HEK293 (cell line): Measurements from ENCODE around the gene KIFBP.

Source experiments
- GLIS1 ChIP-seq: fragments of 450-650 bp; formaldehyde crosslinking; IDR thresholded peaks from 2 replicates; pipeline ENCODE4 v1.5.1; 2016; ENCODE audit warnings: missing biosample characterization, missing genetic modification characterization
- KLF8 ChIP-seq: fragments of 450-650 bp; formaldehyde crosslinking; IDR thresholded peaks from 2 replicates; pipeline ENCODE4 v1.5.1; 2016; ENCODE audit warnings: missing biosample characterization, missing genetic modification characterization
- MYNN ChIP-seq: fragments of 450-650 bp; formaldehyde crosslinking; IDR thresholded peaks from 2 replicates; pipeline ENCODE4 v1.5.1; 2016; ENCODE audit warnings: missing biosample characterization, missing genetic modification characterization, borderline replicate concordance
- PRDM1 ChIP-seq: fragments of 450-650 bp; formaldehyde crosslinking; IDR thresholded peaks from 2 replicates; pipeline ENCODE4; 2016; ENCODE audit warnings: missing biosample characterization, missing genetic modification characterization
- REPIN1 ChIP-seq: fragments of 450-650 bp; formaldehyde crosslinking; IDR thresholded peaks from 2 replicates; pipeline ENCODE4 v1.5.1; 2017; ENCODE audit warnings: missing biosample characterization, missing genetic modification characterization, low read depth
- SP2 ChIP-seq: fragments of 450-650 bp; formaldehyde crosslinking; IDR thresholded peaks from 2 replicates; pipeline ENCODE4 v1.5.1; 2016; ENCODE audit warnings: missing biosample characterization, missing genetic modification characterization
- WT1 ChIP-seq: fragments of 450-650 bp; formaldehyde crosslinking; IDR thresholded peaks from 2 replicates; pipeline ENCODE4 v1.5.1; 2016; ENCODE audit warnings: missing biosample characterization, missing genetic modification characterization
- ZBTB44 ChIP-seq: fragments of 450-650 bp; IDR thresholded peaks from 2 replicates; pipeline ENCODE4 v1.5.1; 2018; ENCODE audit warnings: missing biosample characterization, mild to moderate bottlenecking, missing genetic modification characterization
- ZBTB8A ChIP-seq: fragments of 450-650 bp; formaldehyde crosslinking; IDR thresholded peaks from 2 replicates; pipeline ENCODE4 v1.5.1; 2016; ENCODE audit warnings: missing biosample characterization, missing genetic modification characterization
- ZIC2 ChIP-seq: fragments of 450-650 bp; formaldehyde crosslinking; IDR thresholded peaks from 2 replicates; pipeline ENCODE4 v1.5.1; 2016; ENCODE audit warnings: missing biosample characterization, missing genetic modification characterization
- ZNF138 ChIP-seq: fragments of 450-650 bp; formaldehyde crosslinking; IDR thresholded peaks from 2 replicates; pipeline ENCODE4 v1.5.1; 2016; ENCODE audit warnings: missing biosample characterization, missing genetic modification characterization, borderline replicate concordance
- ZNF214 ChIP-seq: fragments of 450-650 bp; formaldehyde crosslinking; IDR thresholded peaks from 2 replicates; pipeline ENCODE4 v1.5.1; 2017; ENCODE audit warnings: missing biosample characterization, mild to moderate bottlenecking, missing genetic modification characterization, borderline replicate concordance
- ZNF23 ChIP-seq: fragments of 450-650 bp; formaldehyde crosslinking; IDR thresholded peaks from 2 replicates; pipeline ENCODE4 v1.5.1; 2016; ENCODE audit warnings: missing biosample characterization, missing genetic modification characterization, borderline replicate concordance
- ZNF266 ChIP-seq: fragments of 450-650 bp; formaldehyde crosslinking; IDR thresholded peaks from 2 replicates; pipeline ENCODE4 v1.5.1; 2016; ENCODE audit warnings: missing biosample characterization, missing genetic modification characterization, low read depth
- ZNF350 ChIP-seq: fragments of 450-650 bp; formaldehyde crosslinking; IDR thresholded peaks from 2 replicates; pipeline ENCODE4 v1.5.0; 2017; ENCODE audit warnings: missing biosample characterization, mild to moderate bottlenecking, missing genetic modification characterization
- ZNF488 ChIP-seq: fragments of 450-650 bp; formaldehyde crosslinking; IDR thresholded peaks from 2 replicates; pipeline ENCODE4 v1.5.1; 2016; ENCODE audit warnings: missing biosample characterization, missing genetic modification characterization
- ZNF510 ChIP-seq: fragments of 450-650 bp; formaldehyde crosslinking; IDR thresholded peaks from 2 replicates; pipeline ENCODE4 v1.5.1; 2018; ENCODE audit warnings: mild to moderate bottlenecking, missing genetic modification characterization, missing biosample characterization; ENCODE audit not compliant: insufficient replicate concordance
- ZNF513 ChIP-seq: fragments of 450-650 bp; IDR thresholded peaks from 2 replicates; pipeline ENCODE4 v1.5.1; 2018; ENCODE audit warnings: missing biosample characterization, missing genetic modification characterization
- ZNF521 ChIP-seq: fragments of 450-650 bp; formaldehyde crosslinking; IDR thresholded peaks from 2 replicates; pipeline ENCODE4 v1.5.1; 2017; ENCODE audit warnings: missing biosample characterization, mild to moderate bottlenecking, missing genetic modification characterization
- ZNF654 ChIP-seq: fragments of 450-650 bp; formaldehyde crosslinking; IDR thresholded peaks from 2 replicates; pipeline ENCODE4 v1.5.1; 2016; ENCODE audit warnings: low read depth, missing biosample characterization, missing genetic modification characterization
- ZNF677 ChIP-seq: fragments of 450-650 bp; IDR thresholded peaks from 2 replicates; pipeline ENCODE4 v1.5.0; 2018; ENCODE audit warnings: missing biosample characterization, mild to moderate bottlenecking, missing genetic modification characterization, moderate library complexity
- ZNF747 ChIP-seq: fragments of 450-650 bp; formaldehyde crosslinking; IDR thresholded peaks from 2 replicates; pipeline ENCODE4 v1.5.1; 2016; ENCODE audit warnings: missing biosample characterization, missing genetic modification characterization
- ZNF785 ChIP-seq: fragments of 450-650 bp; formaldehyde crosslinking; IDR thresholded peaks from 2 replicates; pipeline ENCODE4 v1.5.1; 2016; ENCODE audit warnings: missing biosample characterization, missing genetic modification characterization
- ZNF792 ChIP-seq: fragments of 450-650 bp; formaldehyde crosslinking; IDR thresholded peaks from 2 replicates; pipeline ENCODE4 v1.5.1; 2016; ENCODE audit warnings: missing biosample characterization, missing genetic modification characterization
- ZNF837 ChIP-seq: fragments of 450-650 bp; formaldehyde crosslinking; IDR thresholded peaks from 2 replicates; pipeline ENCODE4 v1.5.1; 2016; ENCODE audit warnings: missing biosample characterization, missing genetic modification characterization
- ZSCAN30 ChIP-seq: fragments of 450-650 bp; IDR thresholded peaks from 2 replicates; pipeline ENCODE4 v1.5.1; 2018; ENCODE audit warnings: missing biosample characterization, mild to moderate bottlenecking, missing genetic modification characterization, moderate library complexity
- TF ChIP-seq, protein P1 (sequence below): fragments of 450-650 bp; formaldehyde crosslinking; IDR thresholded peaks from 2 replicates; pipeline ENCODE4 v1.5.1; 2016; ENCODE audit warnings: missing biosample characterization, missing genetic modification characterization, low read depth
- TF ChIP-seq, protein P2 (sequence below): fragments of 450-650 bp; formaldehyde crosslinking; IDR thresholded peaks from 2 replicates; pipeline ENCODE4 v1.5.1; 2016; ENCODE audit warnings: missing biosample characterization, missing genetic modification characterization
- TF ChIP-seq, protein P3 (sequence below): fragments of 450-650 bp; formaldehyde crosslinking; IDR thresholded peaks from 2 replicates; pipeline ENCODE4 v1.5.1; 2016; ENCODE audit warnings: missing biosample characterization, missing genetic modification characterization

Gene KIFBP

DNA sequence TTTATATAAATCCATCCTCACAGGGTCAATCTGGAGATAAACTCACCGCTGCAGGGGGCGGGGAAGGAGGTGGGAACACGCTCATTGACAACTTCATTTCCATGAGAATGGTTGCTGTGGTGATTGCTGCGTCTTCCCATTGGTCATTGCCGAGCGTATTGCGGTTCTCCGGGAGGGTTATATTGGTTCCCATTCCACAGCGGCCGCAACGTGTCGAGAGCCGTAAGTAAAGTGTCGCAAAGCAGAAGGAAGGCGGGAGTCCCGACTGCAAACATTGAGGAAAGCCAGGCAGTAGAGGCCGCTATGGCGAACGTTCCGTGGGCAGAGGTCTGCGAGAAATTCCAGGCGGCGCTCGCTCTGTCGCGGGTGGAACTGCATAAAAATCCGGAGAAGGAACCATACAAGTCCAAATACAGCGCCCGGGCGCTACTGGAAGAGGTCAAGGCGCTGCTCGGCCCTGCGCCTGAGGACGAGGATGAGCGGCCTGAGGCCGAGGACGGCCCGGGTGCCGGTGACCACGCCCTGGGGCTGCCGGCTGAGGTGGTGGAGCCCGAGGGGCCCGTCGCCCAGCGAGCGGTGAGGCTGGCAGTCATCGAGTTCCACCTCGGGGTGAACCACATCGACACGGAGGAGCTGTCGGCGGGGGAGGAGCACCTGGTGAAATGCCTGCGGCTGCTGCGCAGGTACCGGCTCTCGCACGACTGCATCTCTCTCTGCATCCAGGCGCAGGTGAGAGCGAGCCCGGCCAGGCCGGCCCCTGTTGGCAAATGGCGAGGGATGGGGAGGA, at the start of gene KIFBP (continued):
- TF ChIP-seq ZNF521 (no peak), ZNF513 (tag by site-specific recombination) (no peak), ZBTB8A (tag by site-specific recombination) (peak; percentile 50; the same call in 1 of the 2 replicates), MYNN (0 out of 2 replicates have a peak, but pooled peaks have one; percentile 9), ZNF654 (tag by site-specific recombination) (no peak), ZNF214 (tag by site-specific recombination) (no peak), ZNF837 (tag by site-specific recombination) (no peak), ZNF785 (tag by site-specific recombination) (no peak), ZIC2 (peak; percentile 8; the same call in 1 of the 2 replicates), GLIS1 (tag by site-specific recombination) (peak; percentile 80), ZNF23 (tag by site-specific recombination) (no peak), ZNF266 (no peak), ZNF677 (no peak), PRDM1 (tag by site-specific recombination) (no peak), ZBTB44 (tag by site-specific recombination) (0 out of 2 replicates have a peak, but pooled peaks have one; percentile 12), ZNF792 (tag by site-specific recombination) (peak; percentile 77; the same call in 1 of the 2 replicates), ZNF350 (no peak), REPIN1 (no peak; the same call in 1 of the 2 replicates), ZSCAN30 (peak; percentile 78), ZNF747 (tag by site-specific recombination) (no peak), SP2 (tag by site-specific recombination) (peak; percentile 90), WT1 (tag by site-specific recombination) (peak; percentile 33; the same call in 1 of the 2 replicates), KLF8 (tag by site-specific recombination) (peak; percentile 85), ZNF488 (tag by site-specific recombination) (no peak), ZNF138 (tag by site-specific recombination) (no peak), ZNF510 (tag by site-specific recombination) (no peak)
- TF ChIP-seq, protein P1, sequence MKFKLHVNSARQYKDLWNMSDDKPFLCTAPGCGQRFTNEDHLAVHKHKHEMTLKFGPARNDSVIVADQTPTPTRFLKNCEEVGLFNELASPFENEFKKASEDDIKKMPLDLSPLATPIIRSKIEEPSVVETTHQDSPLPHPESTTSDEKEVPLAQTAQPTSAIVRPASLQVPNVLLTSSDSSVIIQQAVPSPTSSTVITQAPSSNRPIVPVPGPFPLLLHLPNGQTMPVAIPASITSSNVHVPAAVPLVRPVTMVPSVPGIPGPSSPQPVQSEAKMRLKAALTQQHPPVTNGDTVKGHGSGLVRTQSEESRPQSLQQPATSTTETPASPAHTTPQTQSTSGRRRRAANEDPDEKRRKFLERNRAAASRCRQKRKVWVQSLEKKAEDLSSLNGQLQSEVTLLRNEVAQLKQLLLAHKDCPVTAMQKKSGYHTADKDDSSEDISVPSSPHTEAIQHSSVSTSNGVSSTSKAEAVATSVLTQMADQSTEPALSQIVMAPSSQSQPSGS (tag by site-specific recombination), result no peak
- TF ChIP-seq, protein P2, sequence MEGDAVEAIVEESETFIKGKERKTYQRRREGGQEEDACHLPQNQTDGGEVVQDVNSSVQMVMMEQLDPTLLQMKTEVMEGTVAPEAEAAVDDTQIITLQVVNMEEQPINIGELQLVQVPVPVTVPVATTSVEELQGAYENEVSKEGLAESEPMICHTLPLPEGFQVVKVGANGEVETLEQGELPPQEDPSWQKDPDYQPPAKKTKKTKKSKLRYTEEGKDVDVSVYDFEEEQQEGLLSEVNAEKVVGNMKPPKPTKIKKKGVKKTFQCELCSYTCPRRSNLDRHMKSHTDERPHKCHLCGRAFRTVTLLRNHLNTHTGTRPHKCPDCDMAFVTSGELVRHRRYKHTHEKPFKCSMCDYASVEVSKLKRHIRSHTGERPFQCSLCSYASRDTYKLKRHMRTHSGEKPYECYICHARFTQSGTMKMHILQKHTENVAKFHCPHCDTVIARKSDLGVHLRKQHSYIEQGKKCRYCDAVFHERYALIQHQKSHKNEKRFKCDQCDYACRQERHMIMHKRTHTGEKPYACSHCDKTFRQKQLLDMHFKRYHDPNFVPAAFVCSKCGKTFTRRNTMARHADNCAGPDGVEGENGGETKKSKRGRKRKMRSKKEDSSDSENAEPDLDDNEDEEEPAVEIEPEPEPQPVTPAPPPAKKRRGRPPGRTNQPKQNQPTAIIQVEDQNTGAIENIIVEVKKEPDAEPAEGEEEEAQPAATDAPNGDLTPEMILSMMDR (tag by site-specific recombination), result peak; percentile 97
- TF ChIP-seq, protein P3, sequence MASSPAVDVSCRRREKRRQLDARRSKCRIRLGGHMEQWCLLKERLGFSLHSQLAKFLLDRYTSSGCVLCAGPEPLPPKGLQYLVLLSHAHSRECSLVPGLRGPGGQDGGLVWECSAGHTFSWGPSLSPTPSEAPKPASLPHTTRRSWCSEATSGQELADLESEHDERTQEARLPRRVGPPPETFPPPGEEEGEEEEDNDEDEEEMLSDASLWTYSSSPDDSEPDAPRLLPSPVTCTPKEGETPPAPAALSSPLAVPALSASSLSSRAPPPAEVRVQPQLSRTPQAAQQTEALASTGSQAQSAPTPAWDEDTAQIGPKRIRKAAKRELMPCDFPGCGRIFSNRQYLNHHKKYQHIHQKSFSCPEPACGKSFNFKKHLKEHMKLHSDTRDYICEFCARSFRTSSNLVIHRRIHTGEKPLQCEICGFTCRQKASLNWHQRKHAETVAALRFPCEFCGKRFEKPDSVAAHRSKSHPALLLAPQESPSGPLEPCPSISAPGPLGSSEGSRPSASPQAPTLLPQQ, result peak; percentile 74; the same call in 1 of the 2 replicates
